Right lobe of liver (tissue), 4 donors: ENCODE results near the gene RBM48.

Experiments used
- POLR2A ChIP-seq: fragments of 450-650 bp; IDR thresholded peaks from one replicate; pipeline ENCODE4 v1.6.1; 2017; ENCODE audit warnings: antibody characterized with exemption, mild to moderate bottlenecking
- TF ChIP-seq, protein P1 (sequence below), 4 donors: fragments of 200-600 bp in 3 of 4; fragments of 450-650 bp in 1 of 4; IDR thresholded peaks; one replicate each; pipeline versions ENCODE4 v1.5.1 to v1.8.0; 2016 to 2022; ENCODE audit warnings: antibody characterized with exemption in 4 of 4, mild to moderate bottlenecking in 2 of 4
- donor health status: DM: no; HTN: no; CAD: no.
- donor health status: DM: no; HTN: no; CAD: no.
- donor health status: DM: no; HTN: yes; CAD: no.

DNA sequence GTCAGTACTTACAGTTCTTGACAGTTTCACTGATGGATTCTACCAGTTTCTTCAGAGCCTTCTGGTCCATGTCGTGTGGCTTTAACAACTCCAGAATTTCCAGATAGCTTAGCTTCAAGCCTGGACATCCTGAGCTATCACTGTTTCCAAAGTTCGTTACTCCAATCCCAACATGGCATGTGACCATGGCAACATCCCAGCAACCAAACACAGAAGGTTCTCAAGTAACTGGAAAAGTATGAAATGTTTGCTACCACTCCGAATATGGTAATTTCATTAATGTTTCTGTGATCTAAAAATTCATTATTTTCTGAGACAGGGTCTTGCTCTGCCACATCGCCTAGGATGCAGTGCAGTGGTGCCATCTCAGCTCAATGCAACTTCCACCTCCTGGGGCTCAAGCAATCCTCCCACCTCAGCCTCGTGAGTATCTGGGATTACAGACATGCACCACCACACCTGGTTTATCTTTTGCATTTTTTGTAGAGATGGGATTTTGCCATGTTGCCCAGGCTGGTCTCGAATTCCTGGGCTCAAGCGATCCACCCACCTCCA, 29.3 kb downstream of the RBM48 start:
- TF ChIP-seq, protein P1, sequence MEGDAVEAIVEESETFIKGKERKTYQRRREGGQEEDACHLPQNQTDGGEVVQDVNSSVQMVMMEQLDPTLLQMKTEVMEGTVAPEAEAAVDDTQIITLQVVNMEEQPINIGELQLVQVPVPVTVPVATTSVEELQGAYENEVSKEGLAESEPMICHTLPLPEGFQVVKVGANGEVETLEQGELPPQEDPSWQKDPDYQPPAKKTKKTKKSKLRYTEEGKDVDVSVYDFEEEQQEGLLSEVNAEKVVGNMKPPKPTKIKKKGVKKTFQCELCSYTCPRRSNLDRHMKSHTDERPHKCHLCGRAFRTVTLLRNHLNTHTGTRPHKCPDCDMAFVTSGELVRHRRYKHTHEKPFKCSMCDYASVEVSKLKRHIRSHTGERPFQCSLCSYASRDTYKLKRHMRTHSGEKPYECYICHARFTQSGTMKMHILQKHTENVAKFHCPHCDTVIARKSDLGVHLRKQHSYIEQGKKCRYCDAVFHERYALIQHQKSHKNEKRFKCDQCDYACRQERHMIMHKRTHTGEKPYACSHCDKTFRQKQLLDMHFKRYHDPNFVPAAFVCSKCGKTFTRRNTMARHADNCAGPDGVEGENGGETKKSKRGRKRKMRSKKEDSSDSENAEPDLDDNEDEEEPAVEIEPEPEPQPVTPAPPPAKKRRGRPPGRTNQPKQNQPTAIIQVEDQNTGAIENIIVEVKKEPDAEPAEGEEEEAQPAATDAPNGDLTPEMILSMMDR (IDR thresholded peaks at IDR 0.05), result no peak
- no peak for TF ChIP-seq POLR2A
